Stimulated activated CD4-positive, alpha-beta T cell treated with anti-CD3 and anti-CD28 coated beads, TNF-alpha, amount 100 ng/mL, for 48 hours (primary cell): ENCODE measurements around the gene COX19.

Experiments
- DNase-seq, 3 donors: peaks; one replicate each; pipeline ENCODE4 v3.0.0-alpha.2; 2020; ENCODE audit warnings: low read depth in 3 of 3

COX19 gene

GRCh38 chr7:978049-978346 is 2.6 kb upstream of the COX19 start:
- no peak for DNase-seq

- no peak for DNase-seq
Observed at GRCh38 chr7:977326-978048, 2.1 kb upstream of the COX19 start.

- no peak for DNase-seq
Observed at GRCh38 chr7:976901-977325, 1.6 kb upstream of the COX19 start.

GRCh38 chr7:975702-976473 is 539 bp upstream of the COX19 start:
- no peak for DNase-seq

GRCh38 chr7:974172-974571 is 1.2 kb downstream of the COX19 start:
- DNase-seq: no peak

- no peak for DNase-seq
Observed at GRCh38 chr7:973312-973711, 2.0 kb downstream of the COX19 start.

- DNase-seq: no peak
Observed at GRCh38 chr7:972676-973309, 2.6 kb downstream of the COX19 start.

- no peak for DNase-seq
Observed at GRCh38 chr7:972110-972509, 3.2 kb downstream of the COX19 start.

GRCh38 chr7:970744-971143 is 4.6 kb downstream of the COX19 start:
- DNase-seq: no peak

- DNase-seq: no peak
Observed at GRCh38 chr7:969403-969802, 5.9 kb downstream of the COX19 start.

GRCh38 chr7:968205-969105 is 6.9 kb downstream of the COX19 start:
- no peak for DNase-seq

- no peak for DNase-seq
Observed at GRCh38 chr7:967361-968082, 7.8 kb downstream of the COX19 start.

GRCh38 chr7:966291-967069 is 8.9 kb downstream of the COX19 start:
- DNase-seq: no peak

- no peak for DNase-seq
Observed at GRCh38 chr7:964401-965231, 10.7 kb downstream of the COX19 start.

- no peak for DNase-seq
Observed at GRCh38 chr7:963236-964078, 11.9 kb downstream of the COX19 start.

- DNase-seq: no peak
Observed at GRCh38 chr7:962401-963081, 12.8 kb downstream of the COX19 start.

GRCh38 chr7:961546-962400 is 13.6 kb downstream of the COX19 start:
- no peak for DNase-seq
